Colonic mucosa (tissue), 4 donors: Measurements from ENCODE around the gene ART5. TPM values are rescaled to one million over a fixed set of nuclear protein-coding genes. Genes with fewer than 3 reads are reported as not detected.
A peak's percentile ranks its signal among the peaks of the same experiment; 100 is the strongest.

Experiments
- DNase-seq: peaks from one replicate; pipeline ENCODE4 v3.0.0-alpha.2; 2020
- H3K27ac ChIP-seq: fragments of 200-600 bp; one replicate; pipeline ENCODE4 v1.8.0; 2021
- H3K27me3 ChIP-seq: fragments of 200-600 bp; one replicate; pipeline ENCODE4 v1.8.0; 2021
- H3K36me3 ChIP-seq: fragments of 200-600 bp; one replicate; pipeline ENCODE4 v1.8.0; 2021
- H3K4me1 ChIP-seq: fragments of 200-600 bp; one replicate; pipeline ENCODE4 v1.8.0; 2021; ENCODE audit warnings: mild to moderate bottlenecking
- H3K4me3 ChIP-seq: fragments of 200-600 bp; one replicate; pipeline ENCODE4 v1.8.0; 2021
- H3K9ac ChIP-seq, 2 donors: one replicate each; pipeline ENCODE4 v1.7.0; 2013; ENCODE audit warnings: control low read depth in 2 of 2, low read depth in 2 of 2, low read length in 2 of 2
- H3K9me3 ChIP-seq: fragments of 200-600 bp; one replicate; pipeline ENCODE4 v1.8.0; 2021
- intact Hi-C: fragments of 100-400 bp; cut with DNase I; formaldehyde crosslinking; loops from one replicate; pipeline ENCODE4 v1.14.1; 2022
- total RNA-seq, 2 donors: library from RNA; stranded (reverse); fragmentation: NEBNext Ultra II Directional in 1 of 2; extraction: Animal tissue kit (Norgen Biotek cat#: 25700) in 1 of 2; gene quantifications; one replicate each; pipeline ENCODE4 v1.2.1, GENCODE V29; 2021
- TF ChIP-seq, protein P1 (sequence below): fragments of 200-600 bp; IDR thresholded peaks from one replicate; pipeline ENCODE4 v1.8.0; 2022; ENCODE audit warnings: antibody characterized with exemption, mild to moderate bottlenecking
- donor health status: healthy.
- donor health status: DM: no; HTN: no; CAD: no.
- donor health status: DM: no; HTN: no; CAD: no.

Gene ART5
- total RNA-seq, 2 donors from 2014 or later, result not detected

- Histone ChIP-seq H3K9me3 (no peaks in the 10 kb centered on the region), H3K4me3 (no peak overlapping the region), H3K27ac (no peak overlapping the region), H3K36me3 (no peaks in the 10 kb centered on the region), H3K27me3 (no peaks in the 10 kb centered on the region), H3K9ac (no peak overlapping the region), H3K4me1 (no peaks in the 10 kb centered on the region)
- TF ChIP-seq, protein P1, sequence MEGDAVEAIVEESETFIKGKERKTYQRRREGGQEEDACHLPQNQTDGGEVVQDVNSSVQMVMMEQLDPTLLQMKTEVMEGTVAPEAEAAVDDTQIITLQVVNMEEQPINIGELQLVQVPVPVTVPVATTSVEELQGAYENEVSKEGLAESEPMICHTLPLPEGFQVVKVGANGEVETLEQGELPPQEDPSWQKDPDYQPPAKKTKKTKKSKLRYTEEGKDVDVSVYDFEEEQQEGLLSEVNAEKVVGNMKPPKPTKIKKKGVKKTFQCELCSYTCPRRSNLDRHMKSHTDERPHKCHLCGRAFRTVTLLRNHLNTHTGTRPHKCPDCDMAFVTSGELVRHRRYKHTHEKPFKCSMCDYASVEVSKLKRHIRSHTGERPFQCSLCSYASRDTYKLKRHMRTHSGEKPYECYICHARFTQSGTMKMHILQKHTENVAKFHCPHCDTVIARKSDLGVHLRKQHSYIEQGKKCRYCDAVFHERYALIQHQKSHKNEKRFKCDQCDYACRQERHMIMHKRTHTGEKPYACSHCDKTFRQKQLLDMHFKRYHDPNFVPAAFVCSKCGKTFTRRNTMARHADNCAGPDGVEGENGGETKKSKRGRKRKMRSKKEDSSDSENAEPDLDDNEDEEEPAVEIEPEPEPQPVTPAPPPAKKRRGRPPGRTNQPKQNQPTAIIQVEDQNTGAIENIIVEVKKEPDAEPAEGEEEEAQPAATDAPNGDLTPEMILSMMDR, result no peak
- intact Hi-C loops, result no loop called here
- DNase-seq, result no peak
Observed at GRCh38 chr11:3635641-3636375, 6.0 kb downstream of the ART5 start.

GRCh38 chr11:3632070-3632660 lies 9.6 kb downstream of the ART5 start:
- Histone ChIP-seq H3K36me3 (no peaks in the 10 kb centered on the region), H3K4me1 (no peaks in the 10 kb centered on the region)
- intact Hi-C loops, result no loop called here

GRCh38 chr11:3631331-3631730 lies 10.5 kb downstream of the ART5 start:
- intact Hi-C loops, result no loop called here

More at GRCh38 chr11:3632070-3632660, 9.6 kb downstream of the ART5 start:
- H3K9ac ChIP-seq, result no peak overlapping the region
- no peak overlapping the region for H3K4me3 ChIP-seq
- no peak for DNase-seq
- no peak overlapping the region for H3K27ac ChIP-seq
- no peaks in the 10 kb centered on the region for H3K9me3 ChIP-seq
- no peaks in the 10 kb centered on the region for H3K27me3 ChIP-seq
- TF ChIP-seq, protein P1, result no peak

GRCh38 chr11:3627291-3627690 lies 14.5 kb downstream of the ART5 start:
- H3K9me3 ChIP-seq, result no peaks in the 10 kb centered on the region
- no peaks in the 10 kb centered on the region for H3K36me3 ChIP-seq
- intact Hi-C loops, result no loop called here
- no peak overlapping the region for H3K27ac ChIP-seq
- TF ChIP-seq, protein P1, result no peak
- H3K4me1 ChIP-seq, result no peaks in the 10 kb centered on the region
- no peak overlapping the region for H3K4me3 ChIP-seq
- DNase-seq, result no peak
- H3K27me3 ChIP-seq, result no peaks in the 10 kb centered on the region
- H3K9ac ChIP-seq, result no peak overlapping the region

More at GRCh38 chr11:3631331-3631730, 10.5 kb downstream of the ART5 start:
- no peak for DNase-seq
- no peaks in the 10 kb centered on the region for H3K27me3 ChIP-seq
- TF ChIP-seq, protein P1, result no peak
- H3K4me1 ChIP-seq, result no peaks in the 10 kb centered on the region
- no peaks in the 10 kb centered on the region for H3K9me3 ChIP-seq
- H3K36me3 ChIP-seq, result no peaks in the 10 kb centered on the region
- H3K9ac ChIP-seq, result no peak overlapping the region
- H3K27ac ChIP-seq, result no peak overlapping the region
- no peak overlapping the region for H3K4me3 ChIP-seq

DNA sequence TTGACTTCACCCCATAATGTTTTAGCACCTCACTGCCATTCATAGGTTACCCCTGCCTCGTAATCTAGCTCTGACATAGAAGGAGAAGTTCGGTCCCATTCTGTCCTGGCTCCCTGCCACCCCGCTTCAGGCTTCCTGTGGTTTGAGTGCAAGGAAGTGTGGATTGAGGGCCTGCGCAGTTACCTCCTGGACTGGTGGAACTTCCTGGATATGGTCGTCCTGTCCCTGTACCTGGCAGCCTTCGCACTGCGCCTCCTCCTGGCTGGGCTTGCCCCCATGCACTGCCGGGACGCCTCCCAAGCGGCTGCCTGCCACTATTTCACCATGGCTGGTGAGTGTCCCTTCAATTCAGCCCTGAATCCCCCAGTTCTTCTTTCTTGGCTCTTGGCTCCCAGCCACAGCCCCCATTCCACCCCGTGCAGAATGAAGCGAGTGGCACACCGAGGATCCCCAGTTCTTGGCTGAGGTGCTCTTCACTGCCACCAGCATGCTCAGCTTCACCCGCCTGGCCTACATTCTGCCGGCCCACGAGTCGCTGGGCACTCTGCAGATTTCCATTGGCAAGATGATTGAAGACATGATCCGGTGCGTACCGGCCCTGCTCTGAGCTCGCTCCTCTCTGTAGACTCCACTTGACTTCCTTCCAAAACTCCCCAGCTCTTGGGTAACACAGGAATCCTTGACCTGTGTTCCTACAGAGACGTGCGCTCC lies 15.4 kb downstream of the ART5 start:
- H3K4me3 ChIP-seq, result no peak overlapping the region
- H3K36me3 ChIP-seq, result no peaks in the 10 kb centered on the region
- peak; percentile 24 for DNase-seq
- H3K27me3 ChIP-seq, result no peaks in the 10 kb centered on the region
- no peak overlapping the region for H3K9ac ChIP-seq
- H3K27ac ChIP-seq, result no peak overlapping the region
- intact Hi-C loops, result no loop called here
- TF ChIP-seq, protein P1, result no peak
- H3K9me3 ChIP-seq, result no peaks in the 10 kb centered on the region
- H3K4me1 ChIP-seq, result no peaks in the 10 kb centered on the region
